Measurements from ENCODE around the gene SRC.

SRC gene

GRCh38 chr20:37416100-37416847 is 70.3 kb downstream of the SRC start:
- no peak for DNase-seq

- no peak for DNase-seq
These were observed 71.1 kb downstream of the SRC start for GRCh38 chr20:37416848-37417616.

- DNase-seq, result no peak
These were observed 71.9 kb downstream of the SRC start for GRCh38 chr20:37417617-37418467.

- DNase-seq, result no peak
These were observed 72.7 kb downstream of the SRC start for GRCh38 chr20:37418591-37419109.

GRCh38 chr20:37419307-37419706 is 73.4 kb downstream of the SRC start:
- no peak for DNase-seq

- no peak for DNase-seq
These were observed 74.0 kb downstream of the SRC start for GRCh38 chr20:37419774-37420542.

GRCh38 chr20:37420610-37421009 is 74.7 kb downstream of the SRC start:
- DNase-seq, result no peak

- no peak for DNase-seq
These were observed 75.3 kb downstream of the SRC start for GRCh38 chr20:37421060-37421905.

- DNase-seq, result no peak
These were observed 76.0 kb downstream of the SRC start for GRCh38 chr20:37421988-37422387.

GRCh38 chr20:37422791-37423286 is 76.9 kb downstream of the SRC start:
- DNase-seq, result no peak

- DNase-seq, result no peak
These were observed 77.6 kb downstream of the SRC start for GRCh38 chr20:37423545-37423944.

GRCh38 chr20:37424062-37424851 is 78.3 kb downstream of the SRC start:
- no peak for DNase-seq

GRCh38 chr20:37425103-37425625 is 79.2 kb downstream of the SRC start:
- no peak for DNase-seq

GRCh38 chr20:37426106-37426505 is 80.2 kb downstream of the SRC start:
- DNase-seq, result no peak

GRCh38 chr20:37426978-37427377 is 81.0 kb downstream of the SRC start:
- no peak for DNase-seq

GRCh38 chr20:37430044-37430443 is 84.1 kb downstream of the SRC start:
- no peak for DNase-seq

GRCh38 chr20:37430778-37431460 is 85.0 kb downstream of the SRC start:
- no peak for DNase-seq

- DNase-seq, result no peak
These were observed 85.8 kb downstream of the SRC start for GRCh38 chr20:37431786-37432185.

- DNase-seq, result no peak
These were observed 86.7 kb downstream of the SRC start for GRCh38 chr20:37432606-37433005.

- DNase-seq, result no peak
These were observed 89.7 kb downstream of the SRC start for GRCh38 chr20:37435607-37436006.

Data from NCI-H1417 treated with DMSO at 0.1 percent for 48 hours (cell line).